H9 (cell line): ENCODE results near the gene CLMN. TPM values are rescaled to one million over a fixed set of nuclear protein-coding genes. Genes with fewer than 3 reads are reported as not detected.

Experiments
- DNase-seq: peaks from one replicate; pipeline ENCODE4 v3.0.0-alpha.2; 2017
- H2AFZ ChIP-seq: one replicate; pipeline ENCODE4 v1.6.1; 2013; ENCODE audit warnings: mild to moderate bottlenecking, low read length, control low read depth, moderate library complexity
- H2AK5ac ChIP-seq: 2 replicates; pipeline ENCODE4 v1.6.1; 2013; ENCODE audit warnings: low read length, control low read depth, mixed read lengths; ENCODE audit not compliant: insufficient read length
- H2BK120ac ChIP-seq: one replicate; pipeline ENCODE4 v1.6.1; 2013; ENCODE audit warnings: low read depth, mild to moderate bottlenecking, low read length, control low read depth, inconsistent platforms; ENCODE audit not compliant: poor library complexity, severe bottlenecking
- H2BK12ac ChIP-seq: 2 replicates; pipeline ENCODE4 v1.6.1; 2013; ENCODE audit warnings: low read length, control low read depth, mixed read lengths, low read depth; ENCODE audit not compliant: insufficient read length
- H2BK15ac ChIP-seq: 2 replicates; pipeline ENCODE4 v1.6.1; 2013; ENCODE audit warnings: low read depth, low read length, control low read depth
- H2BK20ac ChIP-seq: one replicate; pipeline ENCODE4 v1.6.1; 2013; ENCODE audit warnings: low read depth, mild to moderate bottlenecking, low read length, control low read depth, inconsistent platforms; ENCODE audit not compliant: poor library complexity, severe bottlenecking
- H2BK5ac ChIP-seq: 2 replicates; pipeline ENCODE4 v1.6.1; 2013; ENCODE audit warnings: low read length, control low read depth, mixed read lengths; ENCODE audit not compliant: insufficient read length
- H3K14ac ChIP-seq: 2 replicates; pipeline ENCODE4 v1.6.1; 2013; ENCODE audit warnings: low read length, control low read depth; ENCODE audit not compliant: insufficient read depth
- H3K18ac ChIP-seq: 2 replicates; pipeline ENCODE4 v1.6.1; 2013; ENCODE audit warnings: low read depth, mild to moderate bottlenecking, mixed read lengths, low read length, control low read depth; ENCODE audit not compliant: insufficient read length
- H3K23ac ChIP-seq: 2 replicates; pipeline ENCODE4 v1.6.1; 2013; ENCODE audit warnings: low read length, control low read depth, mixed read lengths, low read depth; ENCODE audit not compliant: insufficient read length
- H3K23me2 ChIP-seq: 2 replicates; pipeline ENCODE4 v1.6.1; 2013; ENCODE audit warnings: low read depth, mild to moderate bottlenecking, mixed read lengths, low read length, control low read depth; ENCODE audit not compliant: insufficient read length, poor library complexity, severe bottlenecking
- H3K27ac ChIP-seq: 2 replicates; pipeline ENCODE4 v1.5.1; 2013; ENCODE audit warnings: low read length, control low read depth, mixed read lengths, low read depth; ENCODE audit not compliant: insufficient read length
- H3K27me3 ChIP-seq: 2 replicates; pipeline ENCODE4 v1.6.1; 2013; ENCODE audit warnings: low read length, control low read depth, inconsistent platforms; ENCODE audit not compliant: insufficient read depth
- H3K4ac ChIP-seq: 2 replicates; pipeline ENCODE4 v1.6.1; 2013; ENCODE audit warnings: low read depth, mild to moderate bottlenecking, control low read depth, inconsistent platforms, low read length, moderate library complexity
- H3K4me1 ChIP-seq: 2 replicates; pipeline ENCODE4 v1.6.1; 2013; ENCODE audit warnings: low read length, control low read depth, inconsistent platforms; ENCODE audit not compliant: insufficient read depth
- H3K4me2 ChIP-seq: 2 replicates; pipeline ENCODE4 v1.6.1; 2013; ENCODE audit warnings: low read length, control low read depth, mixed read lengths; ENCODE audit not compliant: insufficient read length, insufficient read depth
- H3K56ac ChIP-seq: 2 replicates; pipeline ENCODE4 v1.6.1; 2013; ENCODE audit warnings: low read depth, mild to moderate bottlenecking, mixed read lengths, low read length, control low read depth; ENCODE audit not compliant: insufficient read length
- H3K79me1 ChIP-seq: 2 replicates; pipeline ENCODE4 v1.6.1; 2013; ENCODE audit warnings: low read depth, mild to moderate bottlenecking, moderate library complexity, low read length, control low read depth, inconsistent platforms; ENCODE audit not compliant: insufficient read depth, poor library complexity, severe bottlenecking
- H3K79me2 ChIP-seq: 2 replicates; pipeline ENCODE4 v1.6.1; 2013; ENCODE audit warnings: low read length, control low read depth, inconsistent platforms; ENCODE audit not compliant: insufficient read depth
- H3K9ac ChIP-seq: 2 replicates; pipeline ENCODE4 v1.6.1; 2013; ENCODE audit warnings: low read length, control low read depth, mixed read lengths; ENCODE audit not compliant: insufficient read length; ENCODE audit errors: extremely low read depth
- H3K9me3 ChIP-seq: one replicate; pipeline ENCODE4 v1.6.1; 2013; ENCODE audit warnings: low read depth, low read length, inconsistent platforms; ENCODE audit not compliant: control insufficient read depth
- H3T11ph ChIP-seq: one replicate; pipeline ENCODE4 v1.6.1; 2013; ENCODE audit warnings: mild to moderate bottlenecking, low read length, control low read depth, inconsistent platforms
- H4K20me1 ChIP-seq: one replicate; pipeline ENCODE4 v1.6.1; 2013; ENCODE audit not compliant: control insufficient read depth, insufficient read length, insufficient read depth
- H4K5ac ChIP-seq: 2 replicates; pipeline ENCODE4 v1.6.1; 2013; ENCODE audit warnings: low read depth, mild to moderate bottlenecking, mixed read lengths, low read length, control low read depth; ENCODE audit not compliant: insufficient read length
- H4K8ac ChIP-seq: replicated peaks from 2 replicates; pipeline ENCODE4 v1.6.1; 2013; ENCODE audit warnings: low read length, control low read depth, mixed read lengths, low read depth; ENCODE audit not compliant: insufficient read length
- H4K91ac ChIP-seq: 2 replicates; pipeline ENCODE4 v1.6.1; 2013; ENCODE audit warnings: low read depth, mild to moderate bottlenecking, moderate library complexity, mixed read lengths, low read length, control low read depth; ENCODE audit not compliant: insufficient read length
- H3K27ac Mint-ChIP-seq, 3 experiments: 2 replicates in 2 of 3; 3 replicates in 1 of 3; pipeline ENCODE4 v1.8.0; 2020 to 2021; ENCODE audit warnings: mixed read lengths in 3 of 3, mild to moderate bottlenecking in 1 of 3, moderate library complexity in 1 of 3
- H3K27me3 Mint-ChIP-seq: 2 replicates; pipeline ENCODE4 v1.8.0; 2021; ENCODE audit warnings: low read depth, mild to moderate bottlenecking, moderate library complexity, mixed read lengths
- H3K36me3 Mint-ChIP-seq, 3 experiments: 2 replicates in 2 of 3; 3 replicates in 1 of 3; pipeline ENCODE4 v1.8.0; 2020 to 2021; ENCODE audit warnings: low read depth in 3 of 3, mixed read lengths in 3 of 3; ENCODE audit not compliant: insufficient read depth in 1 of 3
- H3K4me1 Mint-ChIP-seq, 2 experiments: 2 replicates each; pipeline ENCODE4 v1.8.0; 2020; ENCODE audit warnings: mixed read lengths in 2 of 2
- H3K4me3 Mint-ChIP-seq, 2 experiments: 2 replicates in 1 of 2; 3 replicates in 1 of 2; pipeline ENCODE4 v1.8.0; 2020 to 2021; ENCODE audit warnings: mild to moderate bottlenecking in 2 of 2, mixed read lengths in 2 of 2, moderate library complexity in 1 of 2
- H3K9me3 Mint-ChIP-seq, 2 experiments: 2 replicates in 1 of 2; 3 replicates in 1 of 2; pipeline ENCODE4 v1.8.0; 2020; ENCODE audit warnings: mild to moderate bottlenecking in 2 of 2, mixed read lengths in 2 of 2, moderate library complexity in 1 of 2
- CTCF ChIP-seq: fragments of 200-600 bp; sonication (generic); conservative IDR thresholded peaks from 3 replicates; pipeline ENCODE4 v1.8.0; 2021; ENCODE audit warnings: antibody characterized with exemption, mild to moderate bottlenecking
- WGBS: extraction: QIAGEN DNeasy Blood & Tissue Kit; methylation state at CpG from one replicate; pipeline ENCODE4 v1.1.7; 2013; ENCODE audit warnings: missing lambda C conversion rate, low lambda C conversion rate, mixed read lengths; ENCODE audit not compliant: insufficient read length; ENCODE audit errors: extremely low coverage; 5-methylcytosine and 5-hydroxymethylcytosine counted together
- total RNA-seq: library from RNA; stranded (reverse); gene quantifications from 2 replicates; pipeline ENCODE4 v1.2.1, GENCODE V29; 2021

CLMN gene
- total RNA-seq, 1 experiment from 2014 or later, result 7.6 TPM

GRCh38 chr14:95240859-95241813, 78.6 kb downstream of the CLMN start:
- Histone ChIP-seq H3K9ac (no peak overlapping the region), H3K79me1 (no peaks in the 10 kb centered on the region), H2BK120ac (no peak overlapping the region), H3K4me1 (no peaks in the 10 kb centered on the region), H2AK5ac (no peak overlapping the region), H3K23ac (no peak overlapping the region), H3K9me3 (no peaks in the 10 kb centered on the region), H4K20me1 (no peaks in the 10 kb centered on the region), H4K91ac (no peak overlapping the region), H3K14ac (no peak overlapping the region), H4K8ac (no peak overlapping the region), H3K79me2 (no peaks in the 10 kb centered on the region), H3K56ac (no peak overlapping the region), H4K5ac (no peak overlapping the region), H2AFZ (no peak overlapping the region), H3K27ac (no peak overlapping the region), H2BK12ac (no peak overlapping the region), H3K27me3 (no peaks in the 10 kb centered on the region), H3K4me2 (no peak overlapping the region), H3K18ac (no peak overlapping the region), H3K4ac (no peak overlapping the region), H3T11ph (no peak overlapping the region), H2BK5ac (no peak overlapping the region), H2BK20ac (no peak overlapping the region), H2BK15ac (no peak overlapping the region), H3K23me2 (no peaks in the 10 kb centered on the region)
- no peak overlapping the region for H3K4me3 Mint-ChIP-seq
- H3K27me3 Mint-ChIP-seq, result no peaks in the 10 kb centered on the region; the same call in 1 of the 2 replicates
- no peak for DNase-seq
- no CpG with 5 or more reads among the region's 6 CpGs for WGBS
- no peak overlapping the region for H3K27ac Mint-ChIP-seq
- H3K4me1 Mint-ChIP-seq, result peaks cover 24 to 31% of the 10 kb centered on the region in 2 experiments
- H3K9me3 Mint-ChIP-seq, result peaks cover 0 to 3% of the 10 kb centered on the region in 2 experiments; a peak in 2 of 5 replicates
- no peak for TF ChIP-seq CTCF
- H3K36me3 Mint-ChIP-seq, result peaks cover 0 to 2% (median 0%) of the 10 kb centered on the region in 3 experiments; a peak in 1 of 7 replicates
